Skin epidermis (tissue), 12 donors: ENCODE results near the gene TOR1B.
"Not testable (repeated sequence)": the region's sequence is repeated elsewhere in the genome, so short reads cannot be mapped to it uniquely, and the experiment has no call there.

Source experiments
- H3K27ac ChIP-seq, 21 experiments: fragments of 200-600 bp; sonication (generic) in 11 of 21; one replicate each; pipeline ENCODE4 v1.5.0; 2020; ENCODE audit warnings: mild to moderate bottlenecking in 3 of 21, inconsistent platforms in 2 of 21, moderate library complexity in 2 of 21
- H3K4me3 ChIP-seq, 7 experiments: fragments of 200-600 bp; sonication (generic) in 2 of 7; one replicate each; pipeline ENCODE4 v1.5.0; 2020; ENCODE audit warnings: inconsistent platforms in 2 of 7, mild to moderate bottlenecking in 2 of 7, moderate library complexity in 1 of 7

Gene TOR1B, protein sequence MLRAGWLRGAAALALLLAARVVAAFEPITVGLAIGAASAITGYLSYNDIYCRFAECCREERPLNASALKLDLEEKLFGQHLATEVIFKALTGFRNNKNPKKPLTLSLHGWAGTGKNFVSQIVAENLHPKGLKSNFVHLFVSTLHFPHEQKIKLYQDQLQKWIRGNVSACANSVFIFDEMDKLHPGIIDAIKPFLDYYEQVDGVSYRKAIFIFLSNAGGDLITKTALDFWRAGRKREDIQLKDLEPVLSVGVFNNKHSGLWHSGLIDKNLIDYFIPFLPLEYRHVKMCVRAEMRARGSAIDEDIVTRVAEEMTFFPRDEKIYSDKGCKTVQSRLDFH

DNA sequence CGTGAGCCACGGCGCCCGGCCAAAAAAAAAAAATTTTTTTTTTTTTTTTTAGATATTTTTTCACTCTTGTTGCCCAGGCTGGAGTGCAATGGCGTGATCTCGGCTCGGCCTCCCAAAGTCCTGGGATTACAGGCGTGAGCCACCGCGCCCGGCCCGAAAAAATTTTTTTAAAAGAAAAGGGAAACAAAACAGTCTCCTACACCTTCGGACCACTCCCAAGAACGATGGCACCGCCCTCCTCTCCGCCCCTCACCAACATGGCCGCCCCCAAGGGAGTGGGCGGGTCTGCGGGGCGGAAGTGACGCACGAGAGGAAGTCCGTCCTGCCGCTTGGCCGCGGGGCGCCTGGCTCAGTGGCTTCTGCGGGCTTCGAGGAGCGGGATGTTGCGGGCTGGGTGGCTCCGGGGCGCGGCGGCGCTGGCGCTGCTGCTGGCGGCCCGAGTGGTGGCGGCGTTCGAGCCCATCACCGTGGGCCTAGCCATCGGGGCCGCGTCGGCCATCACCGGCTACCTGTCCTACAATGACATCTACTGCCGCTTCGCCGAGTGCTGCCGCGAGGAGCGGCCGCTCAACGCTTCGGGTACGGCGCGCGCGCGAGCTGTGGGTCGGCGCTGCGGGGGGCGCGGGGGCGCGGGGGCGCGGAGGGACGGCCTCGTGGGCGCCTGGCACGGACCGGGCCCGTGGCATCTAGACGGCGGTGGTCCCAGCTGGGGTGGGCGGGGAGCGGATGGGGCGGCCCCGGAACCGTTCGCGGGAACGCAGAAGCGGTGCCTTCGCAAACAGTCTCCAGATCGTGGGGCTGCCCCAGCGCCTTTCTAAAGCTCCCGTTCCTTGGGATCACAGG, at the start of gene TOR1B:
TOR1B (plus strand) TSS at position 352 of the 843 bp plus-strand sequence; CDS start at position 381, 29 bp downstream.
- H3K4me3 ChIP-seq = peak within 1 kb of the TSS; percentile 47 to 98 (median 90)
- peak within 1 kb of the TSS in 20 of 21 experiments; percentile 65 to 89 (median 84) for H3K27ac ChIP-seq

DNA sequence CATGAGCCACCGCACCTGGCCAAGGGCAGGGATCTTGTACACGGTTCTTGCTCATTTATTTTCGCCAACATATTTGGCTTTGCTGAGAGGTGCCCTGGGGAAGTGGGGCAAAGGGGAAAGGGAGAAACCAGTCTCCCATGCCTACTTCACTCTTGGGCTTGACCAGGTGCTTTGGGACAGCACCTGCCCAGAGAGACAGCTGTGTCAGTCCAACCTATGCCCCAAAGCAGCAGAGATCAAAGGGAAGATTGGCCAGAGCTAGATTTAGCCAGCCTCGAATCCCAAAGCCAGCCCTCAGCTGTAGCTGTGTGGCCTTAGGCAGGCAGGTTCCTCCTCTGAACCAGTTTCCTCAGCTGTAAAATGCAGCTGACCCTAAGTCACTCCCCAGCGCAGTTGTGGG, 47.8 kb upstream of the TOR1B start:
- Histone ChIP-seq H3K27ac (no peak overlapping the region), H3K4me3 (no peak overlapping the region)

DNA sequence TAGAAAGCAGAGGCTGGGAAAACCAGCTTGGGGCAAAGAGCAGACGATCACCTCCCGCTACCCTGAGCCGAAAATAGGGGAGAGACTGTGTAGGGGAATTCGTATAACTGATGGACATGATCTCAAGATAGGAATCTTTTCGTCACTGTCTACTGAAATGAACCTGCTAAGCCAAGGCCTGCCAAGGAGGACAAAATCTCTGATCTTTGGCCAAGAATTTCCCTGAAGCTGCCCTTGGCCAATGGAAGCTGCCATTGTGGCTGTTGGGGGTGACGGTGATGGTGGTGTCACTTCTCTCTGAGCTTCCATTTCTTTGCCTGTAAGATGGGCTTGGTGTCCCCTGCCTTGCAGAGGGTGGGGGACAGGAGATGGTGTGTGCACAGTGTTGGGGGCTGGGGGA, 46.8 kb upstream of the TOR1B start:
- Histone ChIP-seq H3K4me3 (no peak overlapping the region), H3K27ac (no peak overlapping the region)

DNA sequence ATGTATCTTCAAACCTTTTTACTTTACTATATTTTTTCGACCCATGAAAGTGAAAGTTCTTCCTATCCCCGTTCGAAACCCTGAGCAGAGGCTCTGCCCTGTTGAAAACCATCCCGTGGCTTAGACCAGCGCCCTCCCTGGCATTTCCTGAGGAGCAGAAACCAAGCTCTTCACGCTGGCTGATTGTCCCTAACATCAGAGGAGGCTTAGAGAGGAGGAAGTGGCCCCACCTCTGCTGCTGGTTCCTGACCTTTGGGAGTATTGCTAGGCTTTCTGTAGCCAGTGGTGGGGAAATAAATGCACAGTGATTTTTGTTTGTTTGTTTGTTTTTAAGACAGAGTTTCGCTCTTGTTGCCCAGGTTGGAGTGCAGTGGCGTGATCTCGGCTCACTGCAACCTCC, 45.9 kb upstream of the TOR1B start:
- no peak overlapping the region for H3K4me3 ChIP-seq
- H3K27ac ChIP-seq = peak overlapping the region in 2 of 21 experiments; percentile 16 to 31

DNA sequence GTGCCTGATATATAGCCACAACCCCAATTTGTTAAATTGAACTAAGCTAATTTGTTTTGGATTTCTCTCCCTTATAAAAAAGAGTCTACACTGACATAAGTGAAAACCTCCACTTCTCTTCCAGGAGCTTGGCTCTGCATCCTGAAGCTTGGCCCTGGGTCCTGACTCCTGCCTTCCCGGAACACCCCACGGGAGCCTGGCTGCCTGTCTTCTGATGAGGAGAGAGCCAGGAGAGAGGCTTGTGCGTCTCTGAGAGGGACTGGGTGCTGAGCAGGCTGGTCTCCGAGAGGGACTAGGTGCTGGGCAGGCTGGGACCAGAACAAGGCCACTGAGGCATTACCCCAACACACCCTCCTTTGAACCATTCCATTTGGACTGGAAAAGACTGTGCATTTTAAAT, 43.7 kb upstream of the TOR1B start:
- Histone ChIP-seq H3K27ac (peak overlapping the region in 1 of 21 experiments; percentile 54), H3K4me3 (no peak overlapping the region)

DNA sequence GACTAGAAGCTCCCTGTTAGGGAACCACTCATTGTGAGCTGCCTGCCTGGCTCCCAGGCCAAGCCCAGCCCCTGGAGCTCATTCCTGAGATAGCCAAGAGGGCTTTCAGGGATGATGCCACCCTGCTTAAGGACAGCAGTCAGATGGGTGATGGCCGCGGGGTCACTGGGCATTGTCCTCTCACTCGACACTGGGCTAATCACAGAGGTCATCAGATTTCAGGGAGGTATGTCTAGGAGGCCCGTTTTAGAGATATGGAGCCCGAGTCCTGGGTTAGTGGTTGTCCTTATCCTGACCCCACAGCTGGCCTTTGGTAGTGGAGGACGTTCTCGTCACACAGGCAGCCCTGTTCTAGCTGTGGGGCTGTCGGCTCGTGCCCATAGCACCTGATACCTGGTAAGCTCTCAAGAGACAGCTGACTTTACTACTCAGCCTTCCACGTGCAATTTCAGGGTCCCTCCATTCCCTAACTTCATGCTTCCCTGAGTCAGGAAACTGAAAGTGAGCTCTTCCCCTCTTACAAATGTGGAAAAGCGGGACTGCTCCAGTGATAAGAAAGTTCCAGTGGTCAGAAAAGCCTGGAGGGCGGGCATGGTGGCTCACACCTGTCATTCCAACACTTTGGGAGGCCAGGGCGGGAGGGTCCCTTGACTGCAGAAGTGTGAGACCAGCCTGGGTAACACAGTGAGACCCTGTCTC, 43.0 kb upstream of the TOR1B start:
- Histone ChIP-seq H3K27ac (peak overlapping the region in 3 of 21 experiments; percentile 16 to 54 (median 27)), H3K4me3 (no peak overlapping the region)

DNA sequence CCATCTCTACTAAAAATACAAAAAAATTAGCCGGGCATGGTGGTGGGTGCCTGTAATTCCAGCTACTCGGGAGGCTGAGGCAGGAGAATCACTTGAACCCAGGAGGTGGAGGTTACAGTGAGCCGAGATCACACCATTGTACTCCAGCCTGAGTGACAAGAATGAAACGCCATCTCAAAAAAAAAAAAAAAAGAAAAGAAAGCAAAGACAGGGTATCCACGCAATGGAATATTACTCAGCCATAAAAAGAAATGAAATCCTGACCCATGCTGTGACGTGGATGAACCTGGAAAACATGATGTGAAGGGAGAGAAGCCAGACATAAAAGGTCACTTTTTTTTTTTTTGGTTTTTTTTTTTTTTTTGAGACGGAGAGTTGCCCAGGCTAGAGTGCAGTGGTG, 42.2 kb upstream of the TOR1B start:
- not testable (repeated sequence) for H3K4me3 ChIP-seq
- H3K27ac ChIP-seq = peak overlapping the region in 7 of 21 experiments; percentile 11 to 80 (median 66)

DNA sequence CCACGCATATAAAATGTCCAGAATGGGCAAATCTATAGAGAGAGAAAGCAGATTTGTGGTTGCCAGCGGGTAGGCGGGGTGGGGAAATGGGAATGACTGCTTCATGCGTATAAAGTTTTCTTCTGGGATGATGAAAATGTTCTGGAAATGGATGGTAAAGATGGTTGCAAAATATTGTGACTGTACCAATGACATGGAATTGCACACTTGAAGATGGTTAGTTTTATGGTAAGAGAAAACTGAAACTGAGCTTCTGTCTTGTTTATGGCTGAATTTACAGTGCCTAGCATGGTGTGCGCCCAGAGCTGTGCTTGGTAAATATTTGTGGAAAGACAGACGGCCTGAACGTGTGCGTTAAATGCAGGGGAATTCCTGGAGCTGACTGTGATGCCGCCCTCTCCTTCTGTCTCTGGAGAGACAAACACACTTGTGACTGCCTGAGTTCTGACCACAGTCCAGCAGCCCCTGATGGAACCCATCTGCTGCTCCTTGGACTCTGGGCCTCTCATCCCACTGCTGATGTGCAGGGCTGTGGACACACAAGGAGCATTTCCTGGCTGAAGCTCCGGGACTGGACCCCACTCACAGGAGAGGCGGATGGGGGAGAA, 41.6 kb upstream of the TOR1B start:
- no peak overlapping the region for H3K4me3 ChIP-seq
- H3K27ac ChIP-seq = peak overlapping the region in 16 of 21 experiments; percentile 16 to 80 (median 41)

DNA sequence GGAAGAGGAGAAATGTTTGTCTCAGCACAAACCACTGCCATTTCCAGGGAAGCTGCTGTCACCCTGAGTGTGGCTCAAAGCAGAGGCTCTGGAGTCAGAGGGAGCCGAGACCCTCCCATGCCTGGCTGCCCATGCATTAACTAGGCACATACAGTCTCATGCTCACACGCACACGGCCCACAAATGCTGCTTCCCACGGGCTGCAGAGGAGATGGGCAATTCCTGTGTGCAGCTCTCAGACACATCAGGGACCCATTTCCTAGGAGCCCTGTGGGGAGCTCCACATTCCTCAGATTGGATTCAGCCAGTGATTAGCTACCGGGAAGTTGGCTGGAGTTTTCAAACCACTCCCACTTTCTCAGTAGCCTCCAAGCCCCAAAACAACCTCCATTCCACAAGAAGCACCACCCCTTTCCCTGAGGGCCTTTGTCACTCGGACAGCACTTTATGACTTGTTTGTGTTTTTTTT, 41.0 kb upstream of the TOR1B start:
- no peak overlapping the region for H3K4me3 ChIP-seq
- peak overlapping the region in 16 of 21 experiments; percentile 23 to 80 (median 38) for H3K27ac ChIP-seq

DNA sequence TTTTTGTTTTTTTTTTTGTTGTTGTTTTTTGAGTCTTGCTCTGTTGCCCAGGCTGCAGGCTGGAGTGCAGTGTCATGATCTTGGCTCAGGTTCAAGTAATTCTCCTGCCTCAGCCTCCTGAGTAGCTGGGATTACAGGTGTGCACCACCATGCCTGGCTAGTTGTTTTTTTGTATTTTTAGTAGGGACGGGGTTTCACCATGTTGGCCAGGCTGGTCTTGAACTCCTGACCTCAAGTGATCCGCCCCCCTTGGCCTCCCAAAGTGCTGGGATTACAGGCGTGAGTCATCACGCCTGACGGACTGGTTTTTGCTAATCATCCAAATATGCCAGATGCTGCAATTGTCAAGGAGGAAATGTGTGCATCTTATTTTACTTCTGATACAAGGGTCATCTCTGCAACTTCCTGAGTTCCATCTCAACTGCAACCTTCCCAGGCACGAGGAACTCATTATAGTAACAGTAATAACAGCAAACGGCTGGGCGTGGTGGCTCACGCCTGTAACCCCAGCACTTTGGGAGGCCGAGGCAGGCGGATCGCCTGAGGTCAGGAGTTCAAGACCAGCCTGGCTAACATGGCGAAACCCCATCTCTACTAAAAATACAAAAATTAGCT, 40.5 kb upstream of the TOR1B start:
- H3K4me3 ChIP-seq = not testable (repeated sequence)
- peak overlapping the region in 18 of 21 experiments; percentile 2 to 80 (median 42) for H3K27ac ChIP-seq

DNA sequence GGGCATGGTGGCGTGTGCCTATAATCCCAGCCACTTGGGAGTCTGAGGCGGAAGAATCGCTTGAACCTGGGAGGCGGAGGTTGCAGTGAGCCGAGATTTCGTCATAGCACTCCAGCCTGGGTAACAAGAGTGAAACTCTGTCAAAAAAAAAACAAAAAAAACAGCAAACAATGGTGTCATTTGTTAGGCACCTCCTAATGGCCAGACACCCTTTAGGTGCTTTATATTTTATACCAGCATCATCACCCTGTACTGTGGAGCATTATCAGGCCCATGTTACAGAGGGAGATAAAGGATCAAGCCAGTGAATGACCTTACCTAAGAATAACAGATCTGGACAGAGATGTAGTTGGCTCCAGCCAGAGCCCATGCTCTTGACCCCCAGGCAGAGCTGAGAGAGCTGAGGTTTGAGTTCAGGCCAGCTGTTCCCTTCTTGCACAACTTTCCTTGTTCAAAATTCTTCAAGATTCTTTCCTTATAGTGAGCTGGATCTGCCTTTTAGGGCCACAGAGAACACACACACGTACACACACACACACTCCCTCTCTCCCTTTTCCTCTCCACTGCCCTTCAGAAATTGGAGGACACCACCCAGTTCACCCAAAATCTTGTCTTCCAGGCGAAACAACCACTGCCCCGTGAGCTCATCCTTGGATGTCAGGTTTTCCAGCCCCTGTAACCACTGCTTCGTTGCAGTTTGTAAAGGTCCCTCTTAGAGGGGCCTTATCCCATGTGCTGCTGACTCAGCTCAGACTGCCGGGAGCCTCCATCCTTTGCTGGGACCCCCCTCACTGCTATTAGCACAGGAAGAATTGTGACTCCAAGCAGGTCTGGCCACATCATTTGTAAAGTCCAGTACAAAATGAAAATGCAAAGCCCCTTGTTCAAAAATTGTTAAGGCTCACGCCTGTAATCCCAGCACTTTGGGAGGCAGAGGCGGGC, 39.7 kb upstream of the TOR1B start:
- no peak overlapping the region for H3K4me3 ChIP-seq

DNA sequence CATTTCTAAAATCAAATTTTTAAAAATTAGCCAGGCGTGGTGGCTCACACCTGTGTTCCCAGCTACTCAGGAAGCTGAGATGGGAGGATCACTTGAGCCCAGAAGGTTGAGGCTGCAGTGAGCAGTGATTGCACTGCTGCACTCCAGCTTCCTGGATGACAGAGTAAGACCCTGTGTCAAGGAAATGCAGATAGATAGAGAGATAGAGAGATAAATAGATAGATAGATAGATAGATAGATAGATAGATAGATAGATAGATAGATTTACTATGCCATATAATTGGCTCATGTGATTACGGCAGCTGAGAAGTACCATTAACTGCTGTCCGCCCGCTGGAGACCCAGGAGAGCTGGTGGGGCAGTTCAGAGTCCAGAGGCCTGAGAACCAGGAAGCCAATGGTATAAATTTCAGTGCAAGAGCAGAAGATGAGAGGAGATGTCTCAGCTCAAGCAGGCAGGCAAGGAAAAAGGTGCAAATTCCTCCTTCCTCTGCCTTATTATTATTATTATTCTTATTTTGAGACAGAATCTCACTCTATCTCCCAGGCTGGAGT, 37.1 kb upstream of the TOR1B start:
- H3K27ac ChIP-seq = no peak overlapping the region
- no peak overlapping the region for H3K4me3 ChIP-seq

More for the DNA sequence above, 39.7 kb upstream of the TOR1B start:
- H3K27ac ChIP-seq = peak overlapping the region in 16 of 21 experiments; percentile 1 to 69 (median 32)

DNA sequence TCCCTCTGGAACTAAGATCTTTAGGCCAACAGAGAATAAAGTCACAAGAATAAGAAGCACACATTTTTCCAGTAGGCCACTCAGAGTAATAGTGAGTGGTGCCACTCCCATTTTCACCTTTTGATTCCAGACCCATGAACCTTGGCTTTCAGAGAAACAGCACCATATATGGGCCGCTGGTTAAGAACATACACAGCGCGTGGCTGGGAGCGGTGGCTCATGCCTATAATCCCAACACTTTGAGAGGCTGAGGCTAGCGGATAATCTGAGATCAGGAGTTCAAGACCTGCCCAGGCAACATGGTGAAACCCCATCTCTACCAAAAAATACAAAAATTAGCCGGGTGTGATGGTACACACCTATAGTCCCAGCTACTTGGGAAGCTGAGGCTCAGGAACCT, 34.5 kb upstream of the TOR1B start:
- H3K4me3 ChIP-seq = no peak overlapping the region
- H3K27ac ChIP-seq = no peak overlapping the region

DNA sequence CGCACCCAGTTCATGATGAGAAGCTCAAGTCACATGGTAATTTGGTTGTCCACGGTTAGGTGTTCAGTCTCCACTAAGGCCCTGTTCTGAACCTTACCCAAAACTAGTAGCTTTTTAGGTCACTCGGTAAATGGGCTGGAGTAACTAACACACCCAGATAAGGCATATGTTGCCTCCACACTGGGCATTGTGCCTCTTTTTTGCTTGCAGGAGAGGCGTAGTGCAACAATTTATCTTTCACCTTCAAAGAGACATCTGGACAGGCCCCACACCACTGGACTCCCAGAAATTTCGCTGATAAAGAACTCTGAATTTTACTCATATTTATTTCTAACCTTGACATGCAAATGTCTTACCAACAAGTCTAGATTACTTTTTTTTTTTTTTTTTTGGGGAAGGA, 33.3 kb upstream of the TOR1B start:
- H3K27ac ChIP-seq = no peak overlapping the region
- no peak overlapping the region for H3K4me3 ChIP-seq

DNA sequence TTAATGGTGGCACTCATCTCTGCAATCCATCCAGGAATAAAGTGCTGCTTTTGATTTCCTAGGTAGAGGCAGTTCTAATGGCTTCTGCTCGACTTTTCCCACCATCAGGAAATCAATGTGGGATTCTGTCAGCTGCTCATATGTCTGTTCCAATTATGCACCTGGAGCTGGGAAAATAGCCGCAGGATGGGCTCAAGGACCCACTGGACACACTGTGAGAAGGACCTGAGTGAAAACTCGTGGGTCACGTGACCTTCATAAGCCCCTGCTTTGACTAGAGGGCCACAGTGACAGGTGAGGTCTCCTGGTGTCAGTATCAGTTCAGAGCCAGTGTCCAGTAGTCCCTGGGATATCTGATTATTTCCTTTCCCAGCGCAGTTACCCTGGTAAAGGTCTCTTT, 32.2 kb upstream of the TOR1B start:
- no peak overlapping the region for H3K4me3 ChIP-seq
- H3K27ac ChIP-seq = no peak overlapping the region

DNA sequence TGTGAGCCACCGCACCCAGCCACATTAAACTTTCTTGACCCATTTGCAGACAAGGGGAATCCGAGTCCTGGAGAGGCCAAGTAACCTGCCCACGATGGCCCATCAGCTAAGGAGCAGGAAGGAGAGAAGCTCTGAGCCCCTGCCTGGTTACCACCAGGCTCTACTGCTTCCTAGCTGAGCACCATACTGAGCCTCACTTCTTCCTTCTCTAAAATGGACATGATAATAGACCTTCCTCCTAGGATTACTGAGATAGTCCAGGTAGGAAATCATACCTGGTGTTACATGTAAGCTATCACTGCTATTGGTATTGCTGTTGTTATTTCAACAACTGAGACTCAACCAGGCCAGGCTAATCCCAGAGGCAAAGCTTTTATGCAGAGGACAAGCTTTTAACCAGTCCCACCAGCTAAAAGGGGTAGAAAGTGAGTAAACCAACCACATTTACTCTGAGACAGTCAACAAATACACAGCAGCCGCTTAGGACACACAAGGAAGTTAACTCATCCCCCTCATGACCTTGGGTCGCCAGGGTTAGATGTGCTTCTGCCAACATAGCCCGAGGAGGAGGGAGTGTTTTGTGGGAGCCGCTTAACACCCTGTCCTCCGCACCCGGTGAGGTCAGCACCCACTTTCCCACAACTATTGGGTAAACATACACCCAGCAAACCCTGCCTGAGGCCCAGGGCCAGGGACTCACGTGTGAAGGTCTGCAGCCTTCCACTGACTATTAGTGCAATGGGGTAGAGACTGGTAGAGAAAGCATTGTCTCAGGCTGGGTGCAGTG, 29.5 kb upstream of the TOR1B start:
- Histone ChIP-seq H3K4me3 (no peak overlapping the region), H3K27ac (no peak overlapping the region)
